K562 (cell line): Measurements from ENCODE around the gene ZNF593OS. TPM values are rescaled to one million over a fixed set of nuclear protein-coding genes. Genes with fewer than 3 reads are reported as not detected.

Source experiments
- BACH1 ChIP-seq: fragments of 200-800 bp; sonication (Bioruptor generic); IDR thresholded peaks from 2 replicates; pipeline ENCODE4 v1.6.1; 2016; ENCODE audit warnings: missing genetic modification characterization, missing compliant biosample characterization
- JUND ChIP-seq, 2 experiments: IDR thresholded peaks; 2 replicates in 1 of 2; 3 replicates in 1 of 2; pipeline ENCODE4 v1.6.1; 2011; ENCODE audit warnings: borderline replicate concordance in 2 of 2, low read depth in 2 of 2, low read length in 2 of 2, improper control_type of control experiment in 1 of 2, missing biosample characterization in 1 of 2, missing genetic modification characterization in 1 of 2, missing genetic modification reagents in 1 of 2
- LEF1 ChIP-seq: fragments of 450-650 bp; IDR thresholded peaks from 2 replicates; pipeline ENCODE4 v1.6.1; 2016; ENCODE audit warnings: mild to moderate bottlenecking
- NKRF ChIP-seq: fragments of 450-650 bp; IDR thresholded peaks from 2 replicates; pipeline ENCODE4 v1.6.1; 2016; ENCODE audit warnings: borderline replicate concordance
- RAD51 ChIP-seq: fragments of 450-650 bp; IDR thresholded peaks from 2 replicates; pipeline ENCODE4 v1.7.1; 2016; ENCODE audit warnings: low read depth, mild to moderate bottlenecking, borderline replicate concordance
- RHOXF2B ChIP-seq: fragments of 250-450 bp; sonication (Bioruptor Pico); conservative IDR thresholded peaks from 2 replicates; pipeline ENCODE4 v1.5.1; 2021
- RREB1 ChIP-seq: fragments of 250-450 bp; sonication (Bioruptor Pico); IDR thresholded peaks from 2 replicates; pipeline ENCODE4 v1.4.0; 2020
- SMAD4 ChIP-seq: fragments of 250-450 bp; sonication (Bioruptor Pico); conservative IDR thresholded peaks from 2 replicates; pipeline ENCODE4 v1.8.0; 2021; ENCODE audit warnings: inconsistent platforms, mild to moderate bottlenecking, moderate library complexity
- SMC3 ChIP-seq: conservative IDR thresholded peaks from 2 replicates; pipeline ENCODE4 v1.6.1; 2011; ENCODE audit warnings: low read depth, low read length, improper control_type of control experiment; ENCODE audit not compliant: insufficient read depth
- WHSC1 ChIP-seq: IDR thresholded peaks from one replicate; pipeline ENCODE4 v1.6.1; 2012; ENCODE audit warnings: low read length, control low read depth, inconsistent platforms
- ZBTB34 ChIP-seq: fragments of 250-450 bp; sonication (Bioruptor Pico); IDR thresholded peaks from 2 replicates; pipeline ENCODE4 v1.8.0; 2021; ENCODE audit warnings: mild to moderate bottlenecking, moderate library complexity
- ZC3H4 ChIP-seq: sonication (generic); formaldehyde crosslinking; IDR thresholded peaks from 2 replicates; pipeline ENCODE4 v1.9.0; 2021; ENCODE audit warnings: missing genetic modification reagents, borderline replicate concordance
- ZNF197 ChIP-seq: fragments of 200-800 bp; sonication (Bioruptor generic); IDR thresholded peaks from 2 replicates; pipeline ENCODE4 v1.6.1; 2016; ENCODE audit warnings: low read depth, missing genetic modification characterization, missing compliant biosample characterization
- ZNF551 ChIP-seq: fragments of 250-450 bp; sonication (Bioruptor Pico); IDR thresholded peaks from 2 replicates; pipeline ENCODE4 v1.5.0; 2021; ENCODE audit warnings: mild to moderate bottlenecking, moderate library complexity
- polyA plus RNA-seq, 8 experiments: library from polyadenylated mRNA; depleted of rRNA in 4 of 8; stranded (reverse) in 5 of 8; unstranded in 3 of 8; fragments of >200 nt; fragmentation: Nextera tagmentation in 2 of 8; fragmentation: Illumina TruSeq in 1 of 8; extraction: Ambion mirVana in 2 of 8; extraction: Trizol in 1 of 8; gene quantifications; 2 replicates each; pipeline versions ENCODE4 v1.2.1 to v1.2.3, GENCODE V29; 2011 to 2014; ENCODE audit warnings: inconsistent platforms in 1 of 8, missing spikeins in 1 of 8
- total RNA-seq, 7 experiments: library from RNA; depleted of rRNA in 6 of 7; stranded (reverse); fragments of >200 nt in 6 of 7; fragmentation: Illumina TruSeq in 2 of 7; extraction: Trizol in 2 of 7; gene quantifications; 2 replicates each; pipeline versions ENCODE4 v1.2.1 to v1.2.3, GENCODE V29; 2011 to 2021; ENCODE audit warnings: low replicate concordance in 1 of 7

Gene ZNF593OS
- total and polyA plus RNA-seq, 9 of the 15 experiments (the other 6 are each of a cell fraction or from before 2014, with no cell fraction given): 0.24 to 0.27 TPM; not detected in 7

GRCh38 chr1:26127235-26128163 is 44.1 kb downstream of the ZNF593OS start (continued):
- TF ChIP-seq RREB1 (no peak), SMC3 (no peak), LEF1 (peak; percentile 33), SMAD4 (peak; percentile 43; the same call in 1 of the 2 replicates), BACH1 (peak; percentile 53), ZNF197 (CRISPR knock-in tag) (0 out of 2 replicates have a peak, but pooled peaks have one; percentile 19), ZC3H4 (CRISPR knock-in tag) (0 out of 2 replicates have a peak, but pooled peaks have one; percentile 35), RAD51 (peak; percentile 54; the same call in 1 of the 2 replicates), ZBTB34 (no peak), ZNF551 (CRISPR knock-in tag) (peak; percentile 55; the same call in 1 of the 2 replicates), JUND (IDR thresholded peaks at IDR 0.05; ENCODE audit: borderline replicate concordance, low read depth, low read length) (no peak), JUND (tag; IDR thresholded peaks at IDR 0.05; ENCODE audit: borderline replicate concordance, low read depth, low read length) (peak; percentile 26; the same call in 2 of the 3 replicates), WHSC1 (peak; percentile 47), NKRF (no peak), RHOXF2B (CRISPR knock-in tag) (0 out of 2 replicates have a peak, but pooled peaks have one; percentile 25)
